GM18907 (cell line): ENCODE results near the gene FOXJ3.
A peak's percentile ranks its signal among the peaks of the same experiment; 100 is the strongest.

ENCODE experiments used
- ATAC-seq: cut with Tn5 transposase; IDR thresholded peaks from one replicate; pipeline ENCODE4 v1.9.1; 2021; ENCODE audit warnings: mild to moderate bottlenecking, moderate library complexity; ENCODE audit not compliant: unreplicated experiment

Gene FOXJ3

DNA sequence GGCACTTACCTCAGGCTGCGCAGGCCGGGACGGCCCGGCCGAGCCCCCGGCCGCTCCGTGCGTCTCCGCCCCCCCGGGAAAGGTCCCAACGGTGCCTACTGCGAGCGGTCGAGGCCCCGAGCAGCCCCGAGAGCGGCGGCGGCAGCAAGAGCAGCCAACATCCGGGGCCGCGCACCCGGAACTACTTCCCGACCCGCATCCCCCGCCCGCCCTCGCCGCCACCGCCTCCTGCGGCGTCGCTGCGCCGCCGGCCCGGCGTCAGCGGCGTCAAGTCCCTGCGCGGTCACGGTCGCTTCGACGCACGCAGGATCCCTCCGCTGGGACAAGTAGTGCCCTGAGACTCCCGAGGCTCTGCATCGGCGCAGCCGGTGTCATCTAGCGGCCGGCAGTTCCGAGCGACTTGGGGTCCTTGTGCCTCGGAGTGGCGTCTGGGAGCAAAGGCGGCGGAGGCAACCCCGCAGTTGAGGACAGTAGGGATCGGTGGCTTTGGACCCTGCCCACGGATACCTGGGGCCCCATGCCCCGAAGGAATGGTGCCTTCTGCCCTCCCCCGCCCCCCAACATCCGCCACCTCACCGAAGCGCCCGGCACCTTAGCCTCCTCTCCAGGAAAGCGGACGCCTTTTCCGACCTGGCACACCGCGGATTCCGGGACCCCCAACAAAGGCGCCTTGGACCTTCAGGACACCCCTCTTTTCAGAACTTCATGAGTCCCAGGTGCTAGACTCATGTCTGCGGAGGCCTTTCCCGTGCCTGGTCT lies at the start of gene FOXJ3:
TSS of gene FOXJ3 (minus strand) at position 186 of the 759 bp plus-strand sequence. CDS start 24,142 bp downstream, outside the sequence.
- ATAC-seq = peak; percentile 81

DNA sequence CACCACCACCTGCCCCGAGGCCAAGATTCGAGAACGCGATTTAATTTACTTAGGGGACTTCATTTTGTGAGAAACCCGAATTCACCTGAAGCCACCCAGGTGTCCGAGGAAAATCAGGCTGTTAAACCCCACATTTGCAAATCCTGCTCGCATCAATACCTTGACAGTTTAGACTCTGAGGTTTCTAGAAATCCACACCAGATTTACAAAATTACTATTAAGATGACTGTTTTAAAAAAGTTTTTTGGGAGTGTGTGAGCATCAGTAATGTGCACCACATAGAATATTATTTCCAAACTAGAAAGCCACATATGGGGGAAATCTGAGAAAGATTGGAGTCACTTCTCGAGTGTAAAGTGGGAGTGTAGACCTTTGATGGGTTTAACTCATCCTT lies 46.2 kb upstream of the FOXJ3 start:
- ATAC-seq = no peak

DNA sequence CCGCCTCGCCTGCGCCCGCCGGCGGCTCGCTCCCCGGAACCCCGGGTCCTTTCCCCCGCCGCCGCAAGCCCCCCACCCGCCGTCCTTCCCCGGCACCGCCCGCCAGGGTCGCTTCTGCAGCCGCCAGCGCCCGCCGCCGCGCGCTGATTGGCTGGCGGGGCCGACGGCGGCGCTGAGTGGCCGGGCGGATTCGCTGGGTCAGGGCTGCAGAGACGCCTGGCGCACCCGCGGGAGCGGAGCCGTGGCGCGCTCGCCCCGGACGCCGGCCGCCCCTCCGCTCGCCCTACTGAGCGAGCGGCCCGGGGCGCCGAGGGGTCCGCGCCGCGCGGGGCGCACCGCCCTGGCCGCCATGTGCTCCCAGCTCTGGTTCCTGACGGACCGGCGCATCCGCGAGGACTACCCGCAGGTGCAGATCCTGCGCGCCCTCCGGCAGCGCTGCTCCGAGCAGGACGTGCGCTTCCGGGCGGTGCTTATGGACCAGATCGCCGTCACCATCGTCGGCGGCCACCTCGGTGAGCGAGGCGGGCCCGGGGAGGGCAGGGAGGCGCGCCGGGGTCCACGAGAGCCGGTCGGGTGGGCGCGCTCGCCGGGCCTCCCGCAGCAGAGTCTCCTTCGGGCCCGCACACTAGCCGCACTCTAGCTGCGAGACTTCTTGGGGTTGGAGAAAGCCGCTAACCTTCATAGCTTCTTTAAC lies 45.7 kb upstream of the FOXJ3 start, which contains the start of gene RIMKLA:
TSS of gene RIMKLA (plus strand) at position 207 of the 694 bp plus-strand sequence. CDS start at position 350, 143 bp downstream.
- ATAC-seq = peak; percentile 91

DNA sequence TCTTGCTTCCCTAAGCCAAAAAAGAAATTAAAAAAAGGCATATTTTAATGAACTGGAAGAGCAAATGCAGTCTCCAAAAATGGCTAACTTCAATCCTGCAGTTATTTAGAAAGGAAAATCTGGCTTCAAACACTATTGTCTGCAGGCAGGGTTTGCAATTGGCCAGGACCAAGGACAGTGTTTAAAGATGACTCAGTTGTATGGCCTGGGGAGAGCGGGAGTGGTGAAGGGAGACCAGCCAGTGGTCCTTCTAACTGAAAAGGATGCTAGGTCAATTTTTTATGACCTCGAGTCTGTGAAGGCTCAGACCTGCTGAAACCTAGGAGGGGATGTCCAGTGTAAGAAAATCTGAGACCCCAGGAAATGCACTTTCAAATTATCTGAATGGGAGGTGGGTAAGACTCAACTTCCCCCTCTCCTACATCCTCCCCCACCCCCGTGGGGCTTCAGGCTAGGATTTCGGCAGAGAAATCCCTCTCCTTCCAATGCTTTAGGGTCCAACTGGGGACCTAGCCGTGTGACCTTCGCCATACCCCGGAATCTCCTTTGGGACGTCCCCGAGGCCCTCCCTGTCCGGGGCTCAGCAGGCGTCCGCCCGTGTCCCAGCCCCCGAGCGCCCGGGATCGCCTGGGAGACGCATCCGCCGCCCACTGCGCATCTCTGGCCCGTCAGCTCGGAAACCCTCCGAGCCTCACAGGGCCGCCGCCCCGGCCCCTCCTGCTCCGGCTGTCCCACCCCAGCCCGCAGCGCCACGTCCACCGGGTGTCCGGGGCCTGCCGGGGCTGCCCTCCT lies 45.0 kb upstream of the FOXJ3 start:
- ATAC-seq = peak; percentile 39

DNA sequence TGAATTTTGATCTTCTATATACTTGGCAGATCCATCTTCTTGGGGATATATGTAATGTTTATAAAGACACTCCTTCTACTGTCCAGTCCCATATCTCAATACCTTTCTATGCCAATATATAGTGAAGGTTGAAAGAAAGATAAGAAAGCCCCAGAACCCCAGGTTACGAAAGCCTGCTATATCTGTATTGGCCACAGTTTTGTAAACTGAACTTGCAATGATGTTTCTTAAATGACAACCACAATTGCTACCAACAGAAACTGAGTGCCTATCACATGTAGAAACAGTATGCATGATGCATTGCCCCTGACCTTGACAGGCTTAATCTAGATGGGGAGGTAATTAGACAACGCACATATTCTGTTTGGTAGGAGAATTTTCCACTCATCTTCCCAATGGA lies 37.8 kb upstream of the FOXJ3 start:
- no peak for ATAC-seq

DNA sequence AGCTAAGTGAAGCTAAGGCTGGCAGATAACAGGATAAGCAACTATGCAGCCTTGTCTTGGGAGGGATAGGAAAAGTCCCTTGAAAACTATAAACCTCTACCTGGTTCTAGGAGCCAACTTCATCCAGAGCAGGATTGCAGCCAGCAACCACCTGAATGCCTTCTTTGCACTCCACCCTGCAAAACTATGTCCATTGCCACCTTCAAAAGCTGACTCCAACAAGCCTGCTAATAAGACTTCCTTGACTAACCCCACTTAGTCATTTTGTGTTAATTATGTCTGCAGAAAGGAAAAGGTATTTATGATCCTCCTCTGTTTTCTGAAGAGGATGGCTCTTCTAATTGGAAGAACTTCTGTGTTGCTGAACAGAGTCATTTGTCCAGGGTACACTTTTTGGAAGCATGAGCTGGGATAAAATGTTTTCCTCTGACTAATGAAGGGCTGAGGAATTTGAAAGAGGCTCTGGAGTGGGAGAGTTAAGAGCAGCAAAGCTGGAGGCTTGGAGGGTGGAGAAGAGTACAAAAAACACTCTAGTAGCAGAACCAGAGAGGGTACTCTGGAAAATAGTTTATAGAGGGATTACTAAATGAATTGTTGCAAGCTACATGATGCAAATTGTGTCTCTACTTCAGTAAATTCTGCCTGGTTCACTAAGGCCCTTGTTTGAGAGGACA lies 36.0 kb upstream of the FOXJ3 start:
- no peak for ATAC-seq

DNA sequence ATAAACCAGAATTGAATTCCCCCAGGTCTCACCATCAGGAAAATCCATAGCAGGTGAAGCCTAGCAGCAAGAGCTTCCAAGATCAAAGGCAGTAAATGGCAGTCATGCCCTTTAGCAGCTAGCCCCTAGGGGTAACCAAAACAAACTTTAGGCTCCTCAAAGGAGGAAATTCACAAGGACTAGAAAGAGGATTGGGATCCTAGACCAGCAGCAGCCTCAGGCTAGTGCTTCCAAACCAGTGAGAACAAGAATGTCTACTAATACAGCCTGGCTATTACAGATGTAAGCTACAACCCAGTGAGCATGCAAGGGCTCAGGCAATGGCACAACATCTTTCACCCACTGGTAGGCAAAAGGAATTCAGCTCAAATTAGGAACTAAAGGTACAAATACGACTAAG lies 34.4 kb upstream of the FOXJ3 start:
- no peak for ATAC-seq

DNA sequence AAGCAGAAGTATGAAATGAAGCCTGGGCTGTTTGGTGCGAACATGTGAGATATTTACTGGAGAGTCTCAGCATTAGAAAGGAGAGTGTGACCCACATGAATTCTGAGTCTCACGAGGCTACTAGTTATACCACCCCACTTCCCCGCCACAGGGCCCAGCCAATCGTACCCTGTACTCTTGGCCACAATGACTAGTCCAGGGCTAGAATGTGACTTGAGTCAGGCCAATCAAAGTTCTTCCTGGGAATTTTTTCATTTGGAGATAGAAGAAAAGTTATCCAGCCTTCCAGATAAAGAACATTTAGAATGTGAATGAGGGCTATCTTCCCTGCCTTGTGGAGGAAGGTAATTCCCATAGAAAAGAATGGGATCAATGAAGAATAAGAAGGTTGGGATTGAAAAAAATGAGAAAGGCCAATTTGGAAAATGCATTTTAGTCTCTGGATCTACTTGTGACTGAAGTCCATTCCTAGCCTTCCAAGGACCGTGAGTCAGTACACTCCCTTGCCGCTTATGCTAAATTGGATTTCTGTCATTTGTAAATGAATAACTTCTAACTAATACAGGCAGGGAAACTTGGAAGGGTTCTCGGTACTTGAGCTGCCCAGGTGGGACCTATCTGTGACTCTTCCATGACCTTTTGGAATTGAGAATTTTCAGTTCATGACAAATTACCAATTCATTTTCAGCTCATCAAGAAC lies 33.2 kb upstream of the FOXJ3 start:
- ATAC-seq = no peak

DNA sequence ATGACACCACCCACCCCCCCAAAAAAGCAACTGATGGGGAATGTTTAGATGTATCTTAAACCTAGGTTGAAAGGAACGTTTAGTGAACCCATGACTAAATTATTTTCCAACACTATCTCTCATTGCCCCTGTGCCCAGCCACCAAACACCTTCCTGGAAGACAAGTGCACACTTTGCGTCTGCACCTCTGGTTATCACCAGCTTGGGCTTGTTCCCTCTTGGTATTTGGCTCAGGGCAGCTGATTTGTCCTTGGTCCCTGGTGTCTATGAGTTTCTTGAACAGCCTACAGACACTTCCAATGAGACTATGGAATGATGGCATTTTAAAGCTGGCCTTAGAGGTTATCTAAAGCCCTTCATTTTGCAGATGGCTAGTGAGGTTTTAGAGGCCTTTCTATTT lies 30.1 kb upstream of the FOXJ3 start:
- ATAC-seq = no peak

DNA sequence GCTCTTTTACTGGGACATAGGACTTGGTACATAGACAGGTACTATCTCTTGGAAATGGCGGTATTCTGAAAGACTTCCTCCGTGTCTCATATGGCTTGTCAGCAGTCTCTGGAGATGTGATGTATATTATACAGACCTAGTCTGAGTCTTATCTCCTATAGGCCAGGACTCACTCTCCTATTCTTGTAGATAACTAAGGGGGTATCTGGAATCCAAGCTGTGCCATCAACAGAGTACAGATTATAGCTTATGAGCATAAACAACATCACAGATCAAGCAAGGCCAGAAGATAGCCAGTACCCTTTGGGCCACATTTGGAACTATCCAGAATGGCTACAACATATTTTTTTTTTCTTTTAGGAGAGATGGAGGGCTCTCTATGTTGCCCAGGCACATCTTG lies 29.5 kb upstream of the FOXJ3 start:
- ATAC-seq = no peak

DNA sequence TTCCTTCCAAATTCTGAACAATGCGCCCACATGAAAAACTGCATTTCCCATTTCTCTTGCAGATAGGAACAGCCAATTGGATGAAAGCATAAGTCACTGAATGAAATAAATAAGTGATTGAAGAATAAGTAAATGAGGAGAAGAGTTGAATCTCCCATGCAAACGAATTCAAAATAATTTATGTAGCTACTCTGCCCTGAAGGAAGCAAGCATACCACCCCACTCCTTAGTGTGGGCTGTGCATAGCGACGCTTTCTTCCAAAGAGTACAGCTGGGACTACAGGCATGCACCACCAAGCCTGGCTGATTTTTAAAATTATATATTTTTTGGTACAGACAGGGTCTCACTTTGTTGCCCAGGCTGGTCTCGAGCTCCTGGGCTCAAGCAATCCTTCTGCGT lies 29.1 kb upstream of the FOXJ3 start:
- ATAC-seq = no peak

DNA sequence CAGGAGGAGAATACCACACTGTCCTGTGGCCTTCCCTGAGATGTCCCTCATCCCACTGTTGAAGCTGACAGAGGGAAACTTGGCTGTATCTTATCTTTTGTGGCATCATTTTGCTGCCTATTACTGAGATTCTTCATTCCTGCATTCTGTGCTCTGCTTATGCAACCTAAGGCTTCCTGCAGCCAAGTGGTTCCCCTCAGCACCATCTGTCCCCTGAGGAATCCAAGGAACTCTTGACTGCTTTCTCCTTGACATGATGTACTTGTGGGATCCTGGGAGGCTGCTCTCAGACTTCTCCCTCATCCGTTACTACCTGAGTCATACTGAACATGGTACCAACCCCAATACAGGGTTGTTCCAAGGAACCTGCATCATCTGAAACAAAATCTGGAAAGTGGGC lies 24.4 kb upstream of the FOXJ3 start:
- ATAC-seq = no peak

DNA sequence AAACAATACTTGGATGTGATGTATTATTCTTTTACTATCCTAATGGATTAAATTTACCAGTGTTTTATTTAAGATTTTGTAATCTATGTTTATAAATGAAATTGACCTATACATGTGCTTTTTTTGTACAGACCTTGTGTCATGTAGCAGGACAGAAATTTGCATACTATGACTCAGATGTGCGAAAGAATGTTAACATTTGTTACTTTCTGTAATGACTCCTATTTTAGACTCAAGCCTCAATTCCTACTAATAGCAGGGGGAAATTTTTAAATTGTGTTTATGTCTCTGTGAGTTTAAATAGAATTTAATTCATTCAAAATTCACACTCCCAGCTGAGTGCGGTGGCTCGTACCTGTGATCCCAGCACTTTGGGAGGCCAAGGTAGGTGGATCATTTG lies 23.8 kb upstream of the FOXJ3 start:
- ATAC-seq = no peak

DNA sequence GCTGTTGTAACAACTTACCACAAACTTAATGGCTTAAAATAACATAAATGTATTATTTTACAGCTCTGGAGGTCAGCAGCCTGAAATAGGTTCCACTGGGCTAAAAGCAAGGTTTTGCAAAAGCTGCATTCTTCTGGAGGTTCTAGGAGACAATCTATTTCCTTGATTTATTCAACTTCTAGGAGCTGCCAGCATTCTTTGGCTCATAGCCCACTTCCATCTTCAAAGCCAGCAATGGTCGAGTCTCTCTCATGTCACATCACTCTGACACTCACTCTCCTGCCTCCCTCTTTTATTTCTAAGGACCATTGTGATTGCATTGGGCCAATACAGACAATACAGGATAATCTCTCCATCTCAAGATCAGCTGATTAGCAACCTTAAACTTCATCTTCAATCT lies 15.1 kb upstream of the FOXJ3 start:
- ATAC-seq = no peak

DNA sequence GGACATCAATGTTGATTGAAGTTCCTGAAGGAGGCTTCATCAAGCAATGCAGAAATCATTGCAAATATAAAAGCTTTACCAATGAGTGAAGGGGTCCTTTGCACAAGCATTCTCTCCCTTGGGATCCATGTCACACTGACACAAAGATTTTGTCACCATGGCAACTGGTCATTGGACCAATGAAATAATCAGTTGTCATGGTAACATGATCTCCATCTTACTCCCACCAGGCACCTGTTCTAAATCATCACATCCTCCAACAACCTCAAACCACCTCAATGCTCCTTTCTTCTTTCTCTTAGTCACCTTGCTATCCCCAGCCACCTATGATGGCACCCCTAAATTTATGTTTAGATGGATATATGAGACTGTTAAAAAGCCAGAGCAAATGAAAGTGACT lies 13.5 kb upstream of the FOXJ3 start:
- ATAC-seq = no peak

DNA sequence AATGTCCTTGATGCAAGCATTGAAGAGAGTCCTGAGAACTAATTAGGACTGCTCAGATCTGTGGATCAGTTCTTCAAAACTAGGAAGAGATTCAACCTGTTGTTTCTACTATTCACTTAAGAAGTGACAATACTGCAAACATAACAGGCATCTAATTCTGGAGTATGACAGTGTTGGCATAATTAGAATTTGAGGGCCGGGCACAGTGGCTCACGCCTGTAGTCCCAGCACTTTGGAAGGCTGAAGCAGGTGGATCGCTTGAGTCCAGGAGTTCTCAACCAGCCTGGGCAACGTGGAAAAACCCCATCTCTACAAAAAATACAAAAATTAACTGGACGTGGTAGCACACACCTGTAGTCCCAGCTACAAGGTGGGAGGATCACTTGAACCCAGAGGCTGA lies 8.0 kb upstream of the FOXJ3 start:
- no peak for ATAC-seq

DNA sequence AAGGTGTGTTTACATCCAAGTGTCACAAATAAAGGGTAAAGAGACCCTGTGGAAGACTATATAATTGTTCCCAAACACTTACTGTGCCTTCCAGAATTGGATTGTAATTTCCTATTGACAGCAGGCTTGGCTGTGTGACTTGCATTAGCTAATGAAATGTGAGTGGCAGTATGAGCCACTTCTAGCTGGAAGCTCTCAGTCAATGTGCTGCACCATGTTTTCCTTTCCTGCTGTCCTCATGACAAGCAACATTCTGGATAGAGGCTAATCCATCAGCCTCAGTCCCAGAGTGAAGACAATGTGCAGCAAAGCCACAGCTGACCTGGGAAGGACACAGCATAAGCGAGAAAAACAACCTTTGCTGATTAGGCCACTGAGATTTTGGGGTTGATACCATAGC lies 5.9 kb upstream of the FOXJ3 start:
- no peak for ATAC-seq

DNA sequence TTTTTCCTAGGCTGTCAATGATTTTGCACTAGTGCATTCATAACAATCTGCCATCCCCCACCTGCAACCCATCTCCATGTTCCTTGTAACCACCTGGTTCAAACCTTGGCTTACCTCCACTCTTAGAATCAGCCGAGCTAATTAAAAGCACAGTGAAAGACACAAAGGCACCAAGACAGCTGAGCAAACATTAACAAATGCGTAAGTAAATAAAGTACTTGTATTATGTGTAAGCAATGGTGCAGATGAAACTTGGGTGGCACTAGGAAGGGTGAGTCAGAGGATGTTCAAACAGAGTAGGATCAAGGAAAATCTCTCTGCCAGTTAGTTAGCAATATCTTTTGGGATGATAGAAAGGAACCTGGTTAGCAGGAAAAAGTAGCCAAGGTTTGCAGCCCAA lies 5.1 kb upstream of the FOXJ3 start:
- no peak for ATAC-seq

DNA sequence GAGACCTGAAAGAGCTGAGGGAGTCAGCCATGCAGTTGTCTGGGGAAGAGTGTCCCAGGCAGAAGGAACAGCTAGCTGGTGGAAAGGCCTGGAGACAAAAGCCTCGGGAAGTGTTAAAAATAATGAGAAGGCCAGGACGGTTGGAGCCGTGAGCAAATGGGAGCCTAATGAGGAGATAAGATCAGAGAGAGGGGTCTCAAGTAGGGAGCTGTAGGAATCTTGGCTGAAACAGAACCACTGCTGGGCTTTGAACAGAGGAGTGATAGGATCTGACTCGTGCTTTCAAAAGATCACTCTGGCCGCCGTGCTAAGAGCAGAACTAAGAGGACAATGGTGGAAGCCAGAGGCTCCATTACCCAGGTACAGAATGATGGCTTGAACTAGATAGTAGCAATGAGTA lies 1.9 kb upstream of the FOXJ3 start:
- no peak for ATAC-seq

DNA sequence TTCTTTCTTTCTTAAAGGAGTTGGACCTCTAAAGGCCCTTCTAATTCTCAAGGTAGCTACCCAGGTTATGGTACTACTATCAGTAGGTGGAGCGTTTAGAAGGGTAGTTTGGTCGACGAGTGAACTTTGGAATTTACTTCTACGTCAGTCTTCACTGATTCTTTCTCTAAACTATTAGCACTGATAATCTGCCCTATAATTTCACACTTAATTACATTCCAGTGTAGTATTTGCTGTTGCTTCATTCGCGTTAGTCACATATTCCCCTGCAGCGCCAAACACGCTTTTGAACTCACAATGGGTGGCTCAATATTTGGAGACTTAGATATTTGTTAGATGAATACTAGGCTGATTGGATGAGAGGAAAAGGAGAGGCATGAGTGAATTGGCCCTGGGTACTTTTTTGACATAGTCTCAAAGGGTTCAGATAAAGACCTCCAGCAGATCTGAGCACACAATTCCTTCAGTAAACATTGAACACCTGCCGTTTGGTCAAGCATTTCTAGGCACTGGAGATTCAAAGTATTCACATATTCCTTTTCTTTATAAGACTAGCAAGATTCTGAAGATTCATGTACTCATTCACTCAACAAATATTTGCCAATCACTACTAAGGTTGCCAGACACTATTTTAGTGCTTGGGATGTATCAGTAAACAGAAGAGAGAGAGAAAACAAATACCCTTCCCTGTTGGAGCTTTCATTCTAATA lies 929 bp upstream of the FOXJ3 start:
- no peak for ATAC-seq
